OCI-LY3 (cell line): ENCODE measurements around the gene SPATA2L.

Experiments used
- CTCF ChIP-seq: fragments of 200-600, 300-600 bp; sonication (generic); IDR thresholded peaks from 2 replicates; pipeline ENCODE4 v1.5.1; 2014; ENCODE audit warnings: antibody characterized with exemption, low read length, low read depth
- EZH2phosphoT487 ChIP-seq: fragments of 200-600 bp; shearing (Covaris generic); IDR thresholded peaks from 2 replicates; pipeline ENCODE4 v1.6.1; 2018; ENCODE audit warnings: antibody characterized with exemption, mixed run types, low read depth

DNA sequence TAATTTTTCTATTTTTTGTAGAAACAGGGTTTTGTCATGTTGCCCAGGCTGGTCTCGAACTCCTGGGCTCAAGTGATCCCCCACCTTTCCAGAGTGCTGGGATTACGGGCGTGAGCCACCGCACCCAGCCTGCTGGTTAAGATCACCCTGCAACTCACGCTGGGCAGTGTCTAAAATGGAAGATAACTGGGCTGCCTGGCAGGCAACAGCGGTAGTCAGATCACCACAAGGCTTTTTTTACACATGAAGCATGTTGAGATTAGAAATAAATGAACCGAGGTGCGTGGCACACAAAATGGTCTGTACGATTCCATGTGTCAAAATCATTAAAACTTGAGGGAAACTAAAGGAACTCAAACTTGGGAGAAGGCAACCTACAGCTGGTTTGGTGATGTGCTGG is 46.6 kb upstream of the SPATA2L start:
- TF ChIP-seq CTCF (no peak), EZH2phosphoT487 (no peak)
